ENCODE data around the gene RHBDD1.

The RHBDD1 gene

GRCh38 chr2:226953206-226953605, 117.4 kb downstream of the RHBDD1 start:
- Histone ChIP-seq H3K4me3 (ENCODE audit: low read length, poor library complexity, severe bottlenecking) (no peak overlapping the region), H3K9me2 (replicated peaks; ENCODE audit: low read depth, low read length) (no peaks in the 10 kb centered on the region), H2AFZ (ENCODE audit: low read length) (no peak overlapping the region), H3K4me2 (ENCODE audit: low read depth, low read length, poor library complexity, severe bottlenecking) (no peak overlapping the region), H3K36me3 (ENCODE audit: insufficient read depth, low read length) (no peaks in the 10 kb centered on the region), H3K79me2 (ENCODE audit: insufficient read depth, low read length) (no peaks in the 10 kb centered on the region), H3K4me1 (ENCODE audit: insufficient read depth, low read length, poor library complexity, severe bottlenecking) (no peaks in the 10 kb centered on the region), H3F3A (ENCODE audit: low read depth) (no peaks in the 10 kb centered on the region), H3K9ac (ENCODE audit: low read depth, low read length, poor library complexity, severe bottlenecking) (no peak overlapping the region), H3K27me3 (ENCODE audit: insufficient read depth, low read length, poor library complexity, severe bottlenecking) (no peaks in the 10 kb centered on the region), H4K20me1 (ENCODE audit: insufficient read depth, low read length, poor library complexity, severe bottlenecking) (no peaks in the 10 kb centered on the region), H3K9me3 (ENCODE audit: insufficient read depth, low read depth, low read length) (no peaks in the 10 kb centered on the region)
- no peak for TF ChIP-seq EZH2phosphoT487 (IDR thresholded peaks at IDR 0.05; ENCODE audit: borderline replicate concordance)
- TF ChIP-seq, protein P1, sequence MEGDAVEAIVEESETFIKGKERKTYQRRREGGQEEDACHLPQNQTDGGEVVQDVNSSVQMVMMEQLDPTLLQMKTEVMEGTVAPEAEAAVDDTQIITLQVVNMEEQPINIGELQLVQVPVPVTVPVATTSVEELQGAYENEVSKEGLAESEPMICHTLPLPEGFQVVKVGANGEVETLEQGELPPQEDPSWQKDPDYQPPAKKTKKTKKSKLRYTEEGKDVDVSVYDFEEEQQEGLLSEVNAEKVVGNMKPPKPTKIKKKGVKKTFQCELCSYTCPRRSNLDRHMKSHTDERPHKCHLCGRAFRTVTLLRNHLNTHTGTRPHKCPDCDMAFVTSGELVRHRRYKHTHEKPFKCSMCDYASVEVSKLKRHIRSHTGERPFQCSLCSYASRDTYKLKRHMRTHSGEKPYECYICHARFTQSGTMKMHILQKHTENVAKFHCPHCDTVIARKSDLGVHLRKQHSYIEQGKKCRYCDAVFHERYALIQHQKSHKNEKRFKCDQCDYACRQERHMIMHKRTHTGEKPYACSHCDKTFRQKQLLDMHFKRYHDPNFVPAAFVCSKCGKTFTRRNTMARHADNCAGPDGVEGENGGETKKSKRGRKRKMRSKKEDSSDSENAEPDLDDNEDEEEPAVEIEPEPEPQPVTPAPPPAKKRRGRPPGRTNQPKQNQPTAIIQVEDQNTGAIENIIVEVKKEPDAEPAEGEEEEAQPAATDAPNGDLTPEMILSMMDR (conservative IDR thresholded peaks at IDR 0.05; ENCODE audit: low read length): no peak

DNA sequence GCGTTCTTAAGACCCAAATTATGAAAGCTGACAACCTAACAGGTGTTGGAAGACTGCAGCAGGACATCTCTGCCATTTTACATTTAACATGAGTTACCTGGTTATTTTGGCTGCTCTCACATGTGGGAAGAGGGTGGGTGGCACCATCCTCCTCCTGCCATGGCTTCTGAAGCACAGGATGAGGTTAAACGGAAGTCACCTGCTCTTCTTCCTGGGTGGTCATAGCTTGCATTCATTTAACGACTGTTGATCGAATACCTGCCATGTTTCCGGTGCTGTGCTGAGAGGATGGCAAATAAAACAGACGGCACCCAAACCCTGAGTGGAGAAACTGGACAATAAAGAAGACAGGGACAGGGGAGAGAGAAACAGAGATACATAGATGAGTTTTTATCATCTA, 118.0 kb downstream of the RHBDD1 start:
- Histone ChIP-seq H3K79me2 (ENCODE audit: insufficient read depth, low read length) (no peaks in the 10 kb centered on the region), H3K4me1 (ENCODE audit: insufficient read depth, low read length, poor library complexity, severe bottlenecking) (no peaks in the 10 kb centered on the region), H3K4me2 (ENCODE audit: low read depth, low read length, poor library complexity, severe bottlenecking) (no peak overlapping the region), H3K27me3 (ENCODE audit: insufficient read depth, low read length, poor library complexity, severe bottlenecking) (no peaks in the 10 kb centered on the region), H4K20me1 (ENCODE audit: insufficient read depth, low read length, poor library complexity, severe bottlenecking) (no peaks in the 10 kb centered on the region), H3K4me3 (ENCODE audit: low read length, poor library complexity, severe bottlenecking) (no peak overlapping the region), H2AFZ (ENCODE audit: low read length) (no peak overlapping the region), H3K9me3 (ENCODE audit: insufficient read depth, low read depth, low read length) (no peaks in the 10 kb centered on the region), H3K36me3 (ENCODE audit: insufficient read depth, low read length) (no peaks in the 10 kb centered on the region), H3K9ac (ENCODE audit: low read depth, low read length, poor library complexity, severe bottlenecking) (no peak overlapping the region), H3F3A (ENCODE audit: low read depth) (no peaks in the 10 kb centered on the region), H3K9me2 (replicated peaks; ENCODE audit: low read depth, low read length) (no peaks in the 10 kb centered on the region)
- TF ChIP-seq, protein P1 (conservative IDR thresholded peaks at IDR 0.05; ENCODE audit: low read length): no peak
- no peak for TF ChIP-seq EZH2phosphoT487 (IDR thresholded peaks at IDR 0.05; ENCODE audit: borderline replicate concordance)

DNA sequence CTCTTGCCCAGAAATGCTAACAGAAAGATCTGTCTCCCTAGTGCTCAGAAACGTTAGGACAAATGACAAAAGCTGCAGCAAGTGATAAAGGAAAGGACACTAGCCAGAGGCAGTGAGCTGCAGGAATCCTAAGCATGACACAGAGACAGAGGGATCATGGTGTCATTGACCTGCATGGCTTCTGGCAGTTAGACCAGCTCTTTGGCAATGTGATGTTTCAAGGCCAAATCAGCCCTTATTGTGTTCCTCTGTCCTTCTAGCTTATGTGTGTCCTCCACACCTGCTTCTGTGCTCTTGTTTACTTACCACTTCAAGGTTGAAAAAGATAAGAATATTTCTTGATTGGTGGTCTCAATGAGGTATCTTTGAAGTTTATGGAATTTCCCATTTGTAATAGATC, 120.8 kb downstream of the RHBDD1 start:
- Histone ChIP-seq H3K9ac (ENCODE audit: low read depth, low read length, poor library complexity, severe bottlenecking) (no peak overlapping the region), H2AFZ (ENCODE audit: low read length) (no peak overlapping the region), H3K27me3 (ENCODE audit: insufficient read depth, low read length, poor library complexity, severe bottlenecking) (no peaks in the 10 kb centered on the region), H3K9me2 (replicated peaks; ENCODE audit: low read depth, low read length) (no peaks in the 10 kb centered on the region), H3K79me2 (ENCODE audit: insufficient read depth, low read length) (no peaks in the 10 kb centered on the region), H3K4me1 (ENCODE audit: insufficient read depth, low read length, poor library complexity, severe bottlenecking) (no peaks in the 10 kb centered on the region), H3K9me3 (ENCODE audit: insufficient read depth, low read depth, low read length) (no peaks in the 10 kb centered on the region), H3F3A (ENCODE audit: low read depth) (no peaks in the 10 kb centered on the region), H4K20me1 (ENCODE audit: insufficient read depth, low read length, poor library complexity, severe bottlenecking) (no peaks in the 10 kb centered on the region), H3K4me2 (ENCODE audit: low read depth, low read length, poor library complexity, severe bottlenecking) (no peak overlapping the region), H3K36me3 (ENCODE audit: insufficient read depth, low read length) (no peaks in the 10 kb centered on the region), H3K4me3 (ENCODE audit: low read length, poor library complexity, severe bottlenecking) (no peak overlapping the region)
- TF ChIP-seq EZH2phosphoT487 (IDR thresholded peaks at IDR 0.05; ENCODE audit: borderline replicate concordance): no peak
- TF ChIP-seq, protein P1 (conservative IDR thresholded peaks at IDR 0.05; ENCODE audit: low read length): no peak
